Measurements from ENCODE around the gene TCF7L2.

TCF7L2 gene

DNA sequence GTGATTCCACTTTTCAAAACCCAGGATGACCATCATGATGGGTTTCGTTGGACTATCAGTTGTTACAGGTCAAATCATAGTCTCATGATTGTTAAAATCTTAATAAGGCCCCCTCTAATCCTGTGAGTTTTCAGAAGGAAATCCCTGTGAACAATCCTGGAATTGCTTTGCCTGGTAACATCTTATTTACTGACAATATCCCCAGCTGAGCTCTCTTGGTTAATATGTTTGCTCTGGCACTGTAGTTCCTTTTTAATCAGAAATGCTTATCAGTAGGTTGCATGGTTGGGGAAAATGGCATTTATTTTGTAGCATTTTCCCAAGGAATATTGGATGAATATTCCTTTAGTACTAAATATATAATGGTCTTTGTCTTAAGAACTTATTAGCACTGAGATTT is 163.9 kb downstream of the TCF7L2 start:
- DNase-seq (ENCODE audit: low read depth in 1 of 2, low spot score in 1 of 2), result no peak
- no peak for TF ChIP-seq POLR2AphosphoS5 (IDR thresholded peaks at IDR 0.05; ENCODE audit: low read depth)
- no peak for TF ChIP-seq GABPA (IDR thresholded peaks at IDR 0.05; ENCODE audit: low read depth)
- TF ChIP-seq, protein P1, sequence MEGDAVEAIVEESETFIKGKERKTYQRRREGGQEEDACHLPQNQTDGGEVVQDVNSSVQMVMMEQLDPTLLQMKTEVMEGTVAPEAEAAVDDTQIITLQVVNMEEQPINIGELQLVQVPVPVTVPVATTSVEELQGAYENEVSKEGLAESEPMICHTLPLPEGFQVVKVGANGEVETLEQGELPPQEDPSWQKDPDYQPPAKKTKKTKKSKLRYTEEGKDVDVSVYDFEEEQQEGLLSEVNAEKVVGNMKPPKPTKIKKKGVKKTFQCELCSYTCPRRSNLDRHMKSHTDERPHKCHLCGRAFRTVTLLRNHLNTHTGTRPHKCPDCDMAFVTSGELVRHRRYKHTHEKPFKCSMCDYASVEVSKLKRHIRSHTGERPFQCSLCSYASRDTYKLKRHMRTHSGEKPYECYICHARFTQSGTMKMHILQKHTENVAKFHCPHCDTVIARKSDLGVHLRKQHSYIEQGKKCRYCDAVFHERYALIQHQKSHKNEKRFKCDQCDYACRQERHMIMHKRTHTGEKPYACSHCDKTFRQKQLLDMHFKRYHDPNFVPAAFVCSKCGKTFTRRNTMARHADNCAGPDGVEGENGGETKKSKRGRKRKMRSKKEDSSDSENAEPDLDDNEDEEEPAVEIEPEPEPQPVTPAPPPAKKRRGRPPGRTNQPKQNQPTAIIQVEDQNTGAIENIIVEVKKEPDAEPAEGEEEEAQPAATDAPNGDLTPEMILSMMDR (IDR thresholded peaks at IDR 0.05; ENCODE audit: insufficient read depth, low read length), result no peak
- TF ChIP-seq SPI1 (IDR thresholded peaks at IDR 0.05; ENCODE audit: borderline replicate concordance, low read depth), result no peak
- TF ChIP-seq, protein P2, sequence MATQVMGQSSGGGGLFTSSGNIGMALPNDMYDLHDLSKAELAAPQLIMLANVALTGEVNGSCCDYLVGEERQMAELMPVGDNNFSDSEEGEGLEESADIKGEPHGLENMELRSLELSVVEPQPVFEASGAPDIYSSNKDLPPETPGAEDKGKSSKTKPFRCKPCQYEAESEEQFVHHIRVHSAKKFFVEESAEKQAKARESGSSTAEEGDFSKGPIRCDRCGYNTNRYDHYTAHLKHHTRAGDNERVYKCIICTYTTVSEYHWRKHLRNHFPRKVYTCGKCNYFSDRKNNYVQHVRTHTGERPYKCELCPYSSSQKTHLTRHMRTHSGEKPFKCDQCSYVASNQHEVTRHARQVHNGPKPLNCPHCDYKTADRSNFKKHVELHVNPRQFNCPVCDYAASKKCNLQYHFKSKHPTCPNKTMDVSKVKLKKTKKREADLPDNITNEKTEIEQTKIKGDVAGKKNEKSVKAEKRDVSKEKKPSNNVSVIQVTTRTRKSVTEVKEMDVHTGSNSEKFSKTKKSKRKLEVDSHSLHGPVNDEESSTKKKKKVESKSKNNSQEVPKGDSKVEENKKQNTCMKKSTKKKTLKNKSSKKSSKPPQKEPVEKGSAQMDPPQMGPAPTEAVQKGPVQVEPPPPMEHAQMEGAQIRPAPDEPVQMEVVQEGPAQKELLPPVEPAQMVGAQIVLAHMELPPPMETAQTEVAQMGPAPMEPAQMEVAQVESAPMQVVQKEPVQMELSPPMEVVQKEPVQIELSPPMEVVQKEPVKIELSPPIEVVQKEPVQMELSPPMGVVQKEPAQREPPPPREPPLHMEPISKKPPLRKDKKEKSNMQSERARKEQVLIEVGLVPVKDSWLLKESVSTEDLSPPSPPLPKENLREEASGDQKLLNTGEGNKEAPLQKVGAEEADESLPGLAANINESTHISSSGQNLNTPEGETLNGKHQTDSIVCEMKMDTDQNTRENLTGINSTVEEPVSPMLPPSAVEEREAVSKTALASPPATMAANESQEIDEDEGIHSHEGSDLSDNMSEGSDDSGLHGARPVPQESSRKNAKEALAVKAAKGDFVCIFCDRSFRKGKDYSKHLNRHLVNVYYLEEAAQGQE (IDR thresholded peaks at IDR 0.05; ENCODE audit: insufficient replicate concordance, low read depth), result no peak
- no peak overlapping the region for H3K4me3 ChIP-seq (replicated peaks; ENCODE audit: insufficient read depth, low read length)
- H3K27ac ChIP-seq (replicated peaks), result no peak overlapping the region
- no peaks in the 10 kb centered on the region for H3K27me3 ChIP-seq (ENCODE audit: insufficient read depth, poor library complexity, severe bottlenecking)

DNA sequence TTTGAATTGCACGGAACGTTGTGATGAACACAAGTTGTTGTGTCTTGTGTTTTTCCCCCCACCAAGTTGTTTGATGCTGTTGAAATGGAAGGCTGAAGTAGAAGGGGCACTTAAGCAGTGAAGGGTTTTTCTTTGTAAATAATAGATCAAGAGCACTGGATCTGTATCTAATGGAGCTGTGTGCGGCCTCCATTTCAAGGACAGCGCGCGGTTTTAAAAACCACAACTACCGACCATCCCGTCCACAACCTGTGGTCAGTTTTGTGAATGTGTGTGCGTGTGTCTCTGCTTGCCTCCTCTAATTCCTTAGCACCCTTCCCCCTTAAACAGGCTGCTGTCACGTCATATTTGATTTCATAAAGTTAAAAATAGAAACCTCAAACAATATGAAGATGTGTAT is 165.5 kb downstream of the TCF7L2 start:
- no peak for TF ChIP-seq GABPA (IDR thresholded peaks at IDR 0.05; ENCODE audit: low read depth)
- TF ChIP-seq, protein P2 (IDR thresholded peaks at IDR 0.05; ENCODE audit: insufficient replicate concordance, low read depth), result no peak
- TF ChIP-seq, protein P1 (IDR thresholded peaks at IDR 0.05; ENCODE audit: insufficient read depth, low read length), result no peak
- TF ChIP-seq POLR2AphosphoS5 (IDR thresholded peaks at IDR 0.05; ENCODE audit: low read depth), result no peak
- TF ChIP-seq SPI1 (IDR thresholded peaks at IDR 0.05; ENCODE audit: borderline replicate concordance, low read depth), result no peak
- no peak for DNase-seq (ENCODE audit: low read depth in 1 of 2, low spot score in 1 of 2)
- no peak overlapping the region for H3K4me3 ChIP-seq (replicated peaks; ENCODE audit: insufficient read depth, low read length)
- H3K27ac ChIP-seq (replicated peaks), result no peak overlapping the region
- no peaks in the 10 kb centered on the region for H3K27me3 ChIP-seq (ENCODE audit: insufficient read depth, poor library complexity, severe bottlenecking)

DNA sequence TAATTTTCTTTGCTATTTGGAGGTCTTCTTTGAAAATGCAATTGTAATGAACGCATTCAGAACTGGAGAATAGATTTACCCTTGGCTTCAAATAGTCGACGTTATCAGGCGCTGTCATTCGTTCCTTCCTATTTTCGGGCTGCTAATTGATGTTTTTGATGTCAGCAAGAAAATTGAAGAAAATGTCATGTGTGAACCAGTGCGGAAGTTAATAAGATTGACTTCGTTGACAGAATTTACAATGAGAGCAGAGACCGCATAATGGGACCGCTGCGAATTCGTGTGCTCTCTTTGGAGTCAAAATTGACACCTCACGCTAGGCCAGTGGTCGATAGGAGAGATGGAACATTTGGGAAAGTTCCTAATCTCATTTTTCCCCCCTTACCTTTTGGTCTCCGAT is 168.8 kb downstream of the TCF7L2 start:
- H3K4me3 ChIP-seq (replicated peaks; ENCODE audit: insufficient read depth, low read length), result no peak overlapping the region
- no peak overlapping the region for H3K27ac ChIP-seq (replicated peaks)
- no peaks in the 10 kb centered on the region for H3K27me3 ChIP-seq (ENCODE audit: insufficient read depth, poor library complexity, severe bottlenecking)
- TF ChIP-seq, protein P1 (IDR thresholded peaks at IDR 0.05; ENCODE audit: insufficient read depth, low read length), result no peak
- TF ChIP-seq, protein P2 (IDR thresholded peaks at IDR 0.05; ENCODE audit: insufficient replicate concordance, low read depth), result no peak
- no peak for TF ChIP-seq POLR2AphosphoS5 (IDR thresholded peaks at IDR 0.05; ENCODE audit: low read depth)
- TF ChIP-seq GABPA (IDR thresholded peaks at IDR 0.05; ENCODE audit: low read depth), result no peak
- no peak for TF ChIP-seq SPI1 (IDR thresholded peaks at IDR 0.05; ENCODE audit: borderline replicate concordance, low read depth)
- DNase-seq (ENCODE audit: low read depth in 1 of 2, low spot score in 1 of 2), result no peak
